Measurements from ENCODE around the gene NDUFA3. TPM values are rescaled to one million over a fixed set of nuclear protein-coding genes. Genes with fewer than 3 reads are reported as not detected.

The NDUFA3 gene
- total and polyA plus RNA-seq, 2 donors (not counting 3 experiments of a cell fraction or from before 2014, with no cell fraction given) = 107 to 119 TPM

DNA sequence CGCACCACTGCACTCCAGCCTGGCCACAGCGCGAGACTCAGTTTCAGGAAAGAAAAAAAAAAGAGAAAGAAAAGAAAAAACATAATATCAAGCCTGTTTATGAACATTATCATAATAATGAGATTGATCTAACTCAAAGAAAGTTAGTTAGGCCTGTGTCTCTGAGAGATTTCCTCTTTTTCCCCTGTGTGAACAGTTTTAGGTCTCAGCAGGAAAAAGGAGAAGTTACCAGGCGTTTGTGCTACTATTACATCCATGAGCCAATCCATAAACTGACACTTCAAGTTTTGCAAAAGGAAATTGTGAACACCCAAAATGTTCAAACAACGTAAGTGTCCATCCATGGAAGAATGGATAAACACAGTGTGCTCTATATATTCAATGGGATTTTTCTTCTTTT is 25.3 kb upstream of the NDUFA3 start:
- TF ChIP-seq POLR2AphosphoS5 (IDR thresholded peaks at IDR 0.05; ENCODE audit: insufficient read depth, low read depth, low read length) (no peak), MYC (IDR thresholded peaks at IDR 0.05; ENCODE audit: low read depth, low read length) (no peak), JUN (IDR thresholded peaks at IDR 0.05; ENCODE audit: borderline replicate concordance, insufficient read depth, insufficient read length, low read depth) (no peak), GATA2 (IDR thresholded peaks at IDR 0.05; ENCODE audit: insufficient read depth, insufficient read length, low read depth, low read length) (no peak), EZH2 (IDR thresholded peaks at IDR 0.05; ENCODE audit: borderline replicate concordance, low read depth, low read length, severe bottlenecking) (no peak), POLR2A (IDR thresholded peaks at IDR 0.05; ENCODE audit: low read depth, low read length) (no peak), FOS (IDR thresholded peaks at IDR 0.05; ENCODE audit: borderline replicate concordance, insufficient read depth, low read length) (no peak)
- TF ChIP-seq, protein P1, sequence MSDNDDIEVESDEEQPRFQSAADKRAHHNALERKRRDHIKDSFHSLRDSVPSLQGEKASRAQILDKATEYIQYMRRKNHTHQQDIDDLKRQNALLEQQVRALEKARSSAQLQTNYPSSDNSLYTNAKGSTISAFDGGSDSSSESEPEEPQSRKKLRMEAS (IDR thresholded peaks at IDR 0.05; ENCODE audit: insufficient read depth, insufficient read length) = no peak
- TF ChIP-seq, protein P2, sequence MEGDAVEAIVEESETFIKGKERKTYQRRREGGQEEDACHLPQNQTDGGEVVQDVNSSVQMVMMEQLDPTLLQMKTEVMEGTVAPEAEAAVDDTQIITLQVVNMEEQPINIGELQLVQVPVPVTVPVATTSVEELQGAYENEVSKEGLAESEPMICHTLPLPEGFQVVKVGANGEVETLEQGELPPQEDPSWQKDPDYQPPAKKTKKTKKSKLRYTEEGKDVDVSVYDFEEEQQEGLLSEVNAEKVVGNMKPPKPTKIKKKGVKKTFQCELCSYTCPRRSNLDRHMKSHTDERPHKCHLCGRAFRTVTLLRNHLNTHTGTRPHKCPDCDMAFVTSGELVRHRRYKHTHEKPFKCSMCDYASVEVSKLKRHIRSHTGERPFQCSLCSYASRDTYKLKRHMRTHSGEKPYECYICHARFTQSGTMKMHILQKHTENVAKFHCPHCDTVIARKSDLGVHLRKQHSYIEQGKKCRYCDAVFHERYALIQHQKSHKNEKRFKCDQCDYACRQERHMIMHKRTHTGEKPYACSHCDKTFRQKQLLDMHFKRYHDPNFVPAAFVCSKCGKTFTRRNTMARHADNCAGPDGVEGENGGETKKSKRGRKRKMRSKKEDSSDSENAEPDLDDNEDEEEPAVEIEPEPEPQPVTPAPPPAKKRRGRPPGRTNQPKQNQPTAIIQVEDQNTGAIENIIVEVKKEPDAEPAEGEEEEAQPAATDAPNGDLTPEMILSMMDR (IDR thresholded peaks at IDR 0.05; ENCODE audit: extremely low read depth in 1 of 2, insufficient read depth in 1 of 2, low read depth in 1 of 2, low read length in 2 of 2) = no peak

More for the DNA sequence above, 25.3 kb upstream of the NDUFA3 start:
- dilution Hi-C loops (cut with MboI; ENCODE audit: extremely low pct_ligation_motif_present, low sequenced_read_pairs) (no loop called here), intact Hi-C loops (cut with micrococcal nuclease) (no loop called here)
- H3K4me2 ChIP-seq (ENCODE audit: insufficient read depth, low read length) = no peak overlapping the region
- no peak overlapping the region for H2AFZ ChIP-seq (ENCODE audit: low read depth, low read length)
- no peak overlapping the region for H3K27ac ChIP-seq (ENCODE audit: insufficient read depth, low read depth, low read length)
- no peak overlapping the region for H3K4me3 ChIP-seq (replicated peaks in 1 of 3; ENCODE audit: insufficient read depth in 1 of 3, low read depth in 1 of 3, low read length in 3 of 3)
- H3K9ac ChIP-seq (replicated peaks; ENCODE audit: extremely low read depth, insufficient read depth, low read length) = no peak overlapping the region
- no peaks in the 10 kb centered on the region for H3K79me2 ChIP-seq (ENCODE audit: control insufficient read depth, insufficient read depth, low read length)
- no peaks in the 10 kb centered on the region for H3K4me1 ChIP-seq (ENCODE audit: control insufficient read depth, extremely low read depth, insufficient read depth, low read length)
- POLR2A ChIA-PET = no interaction called here
- BruUV-seq (replicated peaks) = no TSS peak
- no peaks in the 10 kb centered on the region for H3K9me1 ChIP-seq (replicated peaks; ENCODE audit: control insufficient read depth, extremely low read depth, insufficient read depth, low read length)
- DNase-seq (ENCODE audit: low read depth, low spot score) (no peak), FAIRE-seq (no peak)
- no peaks in the 10 kb centered on the region for H3K27me3 ChIP-seq (ENCODE audit: control insufficient read depth in 2 of 2, insufficient read depth in 2 of 2, low read length in 2 of 2)
- no peaks in the 10 kb centered on the region for H3K9me3 ChIP-seq (replicated peaks; ENCODE audit: control insufficient read depth, insufficient read depth, low read length)
- CTCF ChIA-PET = interaction anchor here (1.9 kb wide), 1 partner anchor 9 kb away, joined by 6 read pairs; no protein-coding TSS in a partner anchor
- H4K20me1 ChIP-seq (replicated peaks; ENCODE audit: control insufficient read depth, extremely low read depth, insufficient read depth, low read length) = no peaks in the 10 kb centered on the region
- no peaks in the 10 kb centered on the region for H3K36me3 ChIP-seq (ENCODE audit: control insufficient read depth in 2 of 2, extremely low read depth in 1 of 2, insufficient read depth in 2 of 2, low read length in 2 of 2)

Measured in endothelial cell of umbilical vein (primary cell).